ENCODE measurements around the gene LCA5. TPM values are rescaled to one million over a fixed set of nuclear protein-coding genes. Genes with fewer than 3 reads are reported as not detected.

The LCA5 gene
- total RNA-seq, 2 donors from 2014 or later = 6.4 to 11.1 TPM

GRCh38 chr6:79559706-79560105, 22.5 kb upstream of the LCA5 start:
- no peak for TF ChIP-seq CTCF (conservative IDR thresholded peaks at IDR 0.05)
- H3K4me1 ChIP-seq (ENCODE audit: control insufficient read depth, insufficient read depth, low read length) = no peaks in the 10 kb centered on the region
- H3K27me3 ChIP-seq (ENCODE audit: control insufficient read depth, insufficient read depth, low read length, poor library complexity, severe bottlenecking) = no peaks in the 10 kb centered on the region
- H3K27ac ChIP-seq (ENCODE audit: low read depth, low read length) = no peak overlapping the region
- H3K27me3 Mint-ChIP-seq (ENCODE audit: insufficient read depth) = no peaks in the 10 kb centered on the region
- H3K36me3 ChIP-seq (ENCODE audit: control insufficient read depth, insufficient read depth, low read length) = no peaks in the 10 kb centered on the region
- peaks cover 29% of the 10 kb centered on the region for H3K36me3 Mint-ChIP-seq (ENCODE audit: low read depth)
- 90 to 94% methylated on average over 2 of the region's 2 CpGs for WGBS, 2 experiments (ENCODE audit: insufficient coverage in 1 of 2, insufficient read length in 1 of 2)
- no peaks in the 10 kb centered on the region for H3K9me3 ChIP-seq (ENCODE audit: control insufficient read depth, low read length)
- no peaks in the 10 kb centered on the region for H3K9me3 Mint-ChIP-seq
- H3K4me1 Mint-ChIP-seq = peaks cover 3% of the 10 kb centered on the region
- H3K4me3 Mint-ChIP-seq = no peak overlapping the region
- no peak overlapping the region for H3K4me3 ChIP-seq (ENCODE audit: low read length)
- no peak for DNase-seq
- no peak overlapping the region for H3K9ac ChIP-seq (ENCODE audit: extremely low read depth, low read length, poor library complexity, severe bottlenecking)
- H3K27ac Mint-ChIP-seq = no peak overlapping the region

GRCh38 chr6:79557673-79558467, 20.6 kb upstream of the LCA5 start:
- no peak overlapping the region for H3K4me3 ChIP-seq (ENCODE audit: low read length)
- peaks cover 34% of the 10 kb centered on the region for H3K36me3 Mint-ChIP-seq (ENCODE audit: low read depth)
- no peaks in the 10 kb centered on the region for H3K27me3 Mint-ChIP-seq (ENCODE audit: insufficient read depth)
- TF ChIP-seq CTCF (conservative IDR thresholded peaks at IDR 0.05) = no peak
- no peaks in the 10 kb centered on the region for H3K9me3 ChIP-seq (ENCODE audit: control insufficient read depth, low read length)
- H3K27ac Mint-ChIP-seq = no peak overlapping the region
- H3K9me3 Mint-ChIP-seq = no peaks in the 10 kb centered on the region
- no peak for DNase-seq
- no peak overlapping the region for H3K9ac ChIP-seq (ENCODE audit: extremely low read depth, low read length, poor library complexity, severe bottlenecking)
- H3K4me1 ChIP-seq (ENCODE audit: control insufficient read depth, insufficient read depth, low read length) = no peaks in the 10 kb centered on the region
- no peaks in the 10 kb centered on the region for H3K36me3 ChIP-seq (ENCODE audit: control insufficient read depth, insufficient read depth, low read length)
- no peaks in the 10 kb centered on the region for H3K27me3 ChIP-seq (ENCODE audit: control insufficient read depth, insufficient read depth, low read length, poor library complexity, severe bottlenecking)
- no peak overlapping the region for H3K27ac ChIP-seq (ENCODE audit: low read depth, low read length)
- H3K4me1 Mint-ChIP-seq = no peaks in the 10 kb centered on the region
- H3K4me3 Mint-ChIP-seq = no peak overlapping the region
- 93 to 100% methylated on average over 1 to 2 of the region's 2 CpGs for WGBS, 2 experiments (ENCODE audit: insufficient coverage in 1 of 2, insufficient read length in 1 of 2)

GRCh38 chr6:79554305-79554704, 17.1 kb upstream of the LCA5 start:
- Histone ChIP-seq H3K9ac (ENCODE audit: extremely low read depth, low read length, poor library complexity, severe bottlenecking) (no peak overlapping the region), H3K4me1 (ENCODE audit: control insufficient read depth, insufficient read depth, low read length) (no peaks in the 10 kb centered on the region), H3K4me3 (ENCODE audit: low read length) (no peak overlapping the region), H3K27ac (ENCODE audit: low read depth, low read length) (no peak overlapping the region), H3K27me3 (ENCODE audit: control insufficient read depth, insufficient read depth, low read length, poor library complexity, severe bottlenecking) (no peaks in the 10 kb centered on the region), H3K9me3 (ENCODE audit: control insufficient read depth, low read length) (no peaks in the 10 kb centered on the region), H3K36me3 (ENCODE audit: control insufficient read depth, insufficient read depth, low read length) (peaks cover 10% of the 10 kb centered on the region)
- H3K4me1 Mint-ChIP-seq = no peaks in the 10 kb centered on the region
- H3K27ac Mint-ChIP-seq = no peak overlapping the region
- H3K4me3 Mint-ChIP-seq = no peak overlapping the region
- DNase-seq = no peak
- no peak for TF ChIP-seq CTCF (conservative IDR thresholded peaks at IDR 0.05)
- H3K27me3 Mint-ChIP-seq (ENCODE audit: insufficient read depth) = no peaks in the 10 kb centered on the region
- peaks cover 25% of the 10 kb centered on the region for H3K36me3 Mint-ChIP-seq (ENCODE audit: low read depth)
- H3K9me3 Mint-ChIP-seq = no peaks in the 10 kb centered on the region

All from endodermal cell (in vitro differentiated cells).